ENCODE data around the gene ISM1.

The ISM1 gene

GRCh38 chr20:13302647-13303450, 81.8 kb downstream of the ISM1 start:
- in situ Hi-C loops (cut with MboI; ENCODE audit: low sequenced_read_pairs): no loop called here

- in situ Hi-C loops (cut with MboI; ENCODE audit: low sequenced_read_pairs): no loop called here
These were observed 84.2 kb downstream of the ISM1 start for GRCh38 chr20:13305284-13305683.

GRCh38 chr20:13307562-13308163, 86.6 kb downstream of the ISM1 start:
- in situ Hi-C loops (cut with MboI; ENCODE audit: low sequenced_read_pairs): no loop called here

- in situ Hi-C loops (cut with MboI; ENCODE audit: low sequenced_read_pairs): no loop called here
These were observed 91.2 kb downstream of the ISM1 start for GRCh38 chr20:13312300-13312699.

GRCh38 chr20:13313201-13313600, 92.1 kb downstream of the ISM1 start:
- in situ Hi-C loops (cut with MboI; ENCODE audit: low sequenced_read_pairs): no loop called here

DNA sequence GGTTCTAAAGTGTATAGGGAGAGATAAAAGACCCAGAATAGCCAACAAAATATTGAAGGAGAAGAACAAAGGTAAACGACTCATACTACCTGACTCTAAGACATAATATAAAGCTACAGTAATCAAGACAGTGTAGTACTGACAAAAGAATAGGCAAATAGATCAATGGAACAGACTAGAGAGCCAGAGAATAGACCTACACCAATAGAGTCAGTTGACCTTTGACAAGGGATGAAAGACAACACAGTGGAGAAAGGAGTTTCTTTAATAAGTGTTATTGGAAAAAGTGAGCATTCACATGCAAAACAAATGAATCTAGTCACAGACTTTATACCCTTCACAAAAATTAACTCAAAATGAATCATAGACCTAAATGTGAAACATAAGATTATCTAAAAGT, 96.4 kb downstream of the ISM1 start:
- in situ Hi-C loops (cut with MboI; ENCODE audit: low sequenced_read_pairs): no loop called here

DNA sequence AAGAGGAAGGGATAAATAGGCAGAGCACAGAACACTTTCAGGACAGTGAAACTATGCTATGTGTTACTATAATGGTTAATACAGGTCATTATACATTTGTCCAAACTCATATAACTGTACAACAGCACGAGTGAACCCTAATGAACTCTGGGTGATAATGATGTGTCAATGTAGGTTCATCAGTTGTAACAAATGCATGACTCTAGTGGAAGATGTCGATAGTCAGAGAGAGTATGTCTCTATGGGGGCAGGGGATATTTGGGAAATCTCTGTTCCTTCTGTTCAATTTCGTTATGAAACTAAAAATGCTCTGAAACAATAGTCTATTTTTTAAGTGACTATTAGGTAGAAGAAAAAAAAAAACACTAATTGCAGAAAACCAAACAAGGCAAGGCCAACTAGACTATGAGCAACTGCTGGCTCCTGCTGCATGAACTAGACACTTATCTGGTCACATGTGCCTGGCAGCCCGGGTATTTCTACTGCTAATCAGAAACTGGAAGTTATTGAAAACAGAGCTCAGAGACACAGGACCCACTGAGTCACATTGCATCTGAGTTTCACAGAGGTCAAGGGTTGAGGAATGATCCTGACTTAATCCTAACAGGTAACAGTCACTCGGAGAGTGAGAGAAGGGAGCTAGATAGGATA, 97.9 kb downstream of the ISM1 start:
- in situ Hi-C loops (cut with MboI; ENCODE audit: low sequenced_read_pairs): no loop called here

DNA sequence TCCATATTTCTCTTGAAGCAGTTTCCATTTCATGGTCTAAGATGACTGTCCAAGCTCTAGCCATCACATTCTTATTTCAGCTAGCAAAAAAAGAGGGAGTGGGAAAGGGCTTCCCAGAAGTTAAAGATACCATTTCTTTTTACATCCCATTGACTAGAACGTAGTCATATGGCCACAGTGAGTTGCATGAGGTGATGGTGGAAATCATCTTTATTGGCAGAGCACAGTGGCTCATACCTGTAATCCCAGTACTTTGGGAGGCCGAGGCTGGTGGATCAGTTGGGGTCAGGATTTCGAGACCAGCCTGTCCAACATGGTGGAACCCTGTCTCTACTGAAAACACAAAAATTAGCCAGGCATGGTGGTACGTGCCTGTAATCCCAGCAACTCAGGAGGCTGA, 99.6 kb downstream of the ISM1 start:
- in situ Hi-C loops (cut with MboI; ENCODE audit: low sequenced_read_pairs): no loop called here

DNA sequence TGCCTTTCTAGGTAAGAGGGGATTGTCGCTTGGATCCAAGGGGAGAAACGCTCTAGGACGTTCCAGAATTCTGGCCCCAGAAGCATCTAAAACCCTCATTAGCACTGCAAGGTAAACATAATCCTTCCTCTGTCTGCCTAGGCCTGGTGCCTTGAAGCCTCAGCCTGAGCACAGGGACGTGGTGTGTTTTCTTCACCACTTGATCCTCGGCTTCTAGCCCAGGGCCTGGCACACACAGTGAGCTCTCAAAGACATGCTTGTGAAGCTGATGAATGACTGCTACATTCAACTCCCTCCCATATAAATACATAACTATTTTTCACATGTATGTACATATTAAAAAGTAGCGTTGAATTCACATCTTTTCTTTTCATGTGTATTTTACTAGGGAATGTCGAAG, 100.3 kb downstream of the ISM1 start:
- in situ Hi-C loops (cut with MboI; ENCODE audit: low sequenced_read_pairs): no loop called here

DNA sequence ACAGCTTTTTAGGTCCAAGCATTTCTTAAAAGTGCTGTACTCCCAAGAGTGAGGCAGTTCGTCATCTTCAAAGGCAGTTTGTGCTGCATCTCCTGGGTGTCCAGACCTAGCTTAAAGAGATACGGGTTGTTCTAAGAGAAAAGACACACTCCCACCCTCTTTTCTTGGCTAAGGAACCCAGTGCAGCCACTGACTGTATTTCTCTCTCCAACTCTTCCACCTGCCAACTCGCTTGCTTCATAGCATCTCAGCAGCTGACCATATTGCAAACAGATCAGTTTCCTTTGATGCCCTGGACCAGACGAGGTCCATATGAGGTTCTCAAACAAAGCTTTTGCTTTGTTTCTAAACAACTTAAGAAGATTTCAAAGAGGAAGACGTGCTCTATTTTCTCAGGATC, 101.1 kb downstream of the ISM1 start:
- in situ Hi-C loops (cut with MboI; ENCODE audit: low sequenced_read_pairs): no loop called here

DNA sequence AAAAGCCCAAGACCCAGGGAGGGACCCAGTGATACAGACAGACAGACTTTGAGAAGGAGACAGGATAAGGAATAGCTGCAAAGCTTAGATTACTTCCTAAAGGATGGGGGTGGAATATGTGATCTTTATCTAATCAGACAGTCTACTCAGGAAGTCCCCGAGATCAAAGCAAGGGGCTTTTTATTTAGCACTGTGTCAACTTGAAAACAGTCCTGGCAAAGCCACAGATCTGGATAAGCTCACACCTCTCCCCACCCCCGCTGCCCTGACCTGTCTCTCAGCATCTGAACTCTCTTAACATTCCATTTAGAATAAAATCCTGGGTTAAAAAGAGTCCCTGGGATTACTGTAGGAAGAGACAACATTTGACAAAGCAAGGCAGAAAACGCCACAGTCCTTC, 101.5 kb downstream of the ISM1 start:
- in situ Hi-C loops (cut with MboI; ENCODE audit: low sequenced_read_pairs): no loop called here

DNA sequence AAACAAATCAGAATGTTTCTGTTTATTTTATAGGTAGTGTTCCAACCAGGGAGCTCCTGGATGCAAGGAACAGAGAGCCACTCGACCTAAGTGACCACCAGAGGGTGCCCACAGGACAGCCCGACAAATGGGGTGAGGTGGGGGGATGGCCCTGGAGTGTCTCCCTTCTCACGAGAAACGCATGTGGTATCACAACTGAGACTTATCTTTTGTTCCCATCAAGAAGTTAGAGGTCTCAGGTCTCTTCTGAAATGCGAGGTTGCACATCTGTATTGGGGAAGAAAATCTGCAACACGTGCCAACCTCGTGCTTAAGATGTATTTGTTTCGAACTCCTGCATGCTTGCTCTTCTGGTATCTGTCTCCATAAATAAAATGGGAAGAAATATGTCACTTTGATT, 104.0 kb downstream of the ISM1 start:
- in situ Hi-C loops (cut with MboI; ENCODE audit: low sequenced_read_pairs): no loop called here

DNA sequence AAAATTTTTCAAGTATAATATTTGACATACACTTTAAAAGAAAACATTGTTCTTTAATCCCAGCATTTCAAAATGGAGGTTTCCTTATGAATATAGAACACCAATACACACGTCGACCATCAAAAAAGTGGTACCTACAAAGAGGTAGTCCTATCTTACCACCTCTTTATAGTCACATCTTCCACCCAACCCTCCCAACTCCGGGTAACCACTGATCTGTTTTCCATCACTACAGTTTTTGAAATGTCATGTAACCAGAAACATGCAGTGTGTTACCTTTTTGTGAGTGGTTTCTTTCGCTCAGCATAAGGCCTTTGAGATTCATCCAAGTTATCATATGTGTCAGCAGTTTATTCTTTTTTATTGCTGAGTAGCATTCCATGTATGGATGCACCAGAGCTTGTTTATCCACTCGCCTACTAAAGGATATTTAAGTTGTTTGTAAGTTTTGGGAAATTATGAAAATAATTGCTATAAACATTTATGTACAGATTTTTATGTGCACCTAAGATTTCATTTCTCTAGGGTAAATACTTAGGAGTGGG, 104.8 kb downstream of the ISM1 start:
- in situ Hi-C loops (cut with MboI; ENCODE audit: low sequenced_read_pairs): no loop called here

DNA sequence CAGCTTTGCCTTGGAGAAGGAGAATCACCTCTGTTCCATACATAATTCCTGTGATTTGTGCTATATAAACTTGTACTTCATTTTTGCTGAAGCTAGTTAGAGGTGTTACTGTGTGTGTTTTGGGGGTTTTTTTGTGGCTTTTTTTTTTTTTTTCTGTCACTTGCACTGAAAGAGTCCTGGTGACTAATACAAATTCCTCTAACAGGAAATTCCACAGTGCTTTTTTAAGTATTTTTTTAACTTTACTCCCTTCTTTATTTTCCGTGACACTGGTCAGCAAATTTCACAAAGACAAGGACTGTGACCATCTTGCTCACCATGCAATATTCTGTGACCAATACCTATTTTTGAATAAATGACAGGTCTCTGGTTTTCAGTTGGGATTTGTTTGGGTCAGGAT, 110.5 kb downstream of the ISM1 start:
- in situ Hi-C loops (cut with MboI; ENCODE audit: low sequenced_read_pairs): no loop called here

- in situ Hi-C loops (cut with MboI; ENCODE audit: low sequenced_read_pairs): no loop called here
These were observed 112.0 kb downstream of the ISM1 start for GRCh38 chr20:13333036-13333435.

DNA sequence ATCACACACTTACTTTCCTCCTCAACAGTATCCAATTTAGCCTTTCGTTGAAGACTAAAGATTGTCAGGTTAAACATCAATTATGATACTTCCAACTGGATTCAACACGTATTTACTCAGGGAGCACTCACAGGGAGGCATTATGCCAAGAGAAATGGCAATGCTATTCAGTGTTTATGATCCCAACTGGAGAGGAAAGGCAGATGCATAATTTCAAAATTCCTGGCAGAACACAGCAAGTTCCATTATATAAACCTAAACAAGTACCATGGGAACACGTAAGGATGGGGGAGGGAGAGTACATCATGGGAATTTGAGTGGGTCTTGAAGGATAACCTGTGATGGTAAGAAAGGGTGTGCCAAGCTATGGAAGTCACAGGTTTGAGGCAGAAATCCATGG, 112.7 kb downstream of the ISM1 start:
- in situ Hi-C loops (cut with MboI; ENCODE audit: low sequenced_read_pairs): no loop called here

- in situ Hi-C loops (cut with MboI; ENCODE audit: low sequenced_read_pairs): no loop called here
These were observed 115.4 kb downstream of the ISM1 start for GRCh38 chr20:13336308-13337089.

GRCh38 chr20:13337090-13337784, 116.2 kb downstream of the ISM1 start:
- in situ Hi-C loops (cut with MboI; ENCODE audit: low sequenced_read_pairs): no loop called here

GRCh38 chr20:13338097-13338661, 117.1 kb downstream of the ISM1 start:
- in situ Hi-C loops (cut with MboI; ENCODE audit: low sequenced_read_pairs): no loop called here

DNA sequence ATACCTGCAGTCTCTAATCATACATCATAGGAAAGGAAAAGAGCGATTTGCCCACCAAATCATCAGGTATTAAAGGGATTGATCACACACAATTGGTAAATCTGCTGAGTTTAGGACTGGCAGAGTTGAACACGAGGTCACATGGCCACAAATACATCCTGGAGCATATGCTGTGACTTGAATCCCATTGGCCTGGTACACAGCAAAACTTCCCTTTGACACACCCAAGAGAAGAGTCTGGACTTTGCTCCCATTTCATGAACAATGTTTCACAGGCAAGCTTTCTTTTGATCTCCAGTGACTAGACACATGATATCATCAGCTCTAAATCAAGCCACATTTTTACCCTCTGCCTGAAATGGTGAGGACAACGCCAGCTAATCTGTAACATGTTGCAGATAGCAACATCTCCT, 117.9 kb downstream of the ISM1 start:
- in situ Hi-C loops (cut with MboI; ENCODE audit: low sequenced_read_pairs): no loop called here

All from HL-60/S4 treated with retinoic acid at 250 ng/mL for 4 days and 3 days (cell line).